GM18870 (cell line): ENCODE data around the gene DACH1.
"Not testable (repeated sequence)": the region's sequence is repeated elsewhere in the genome, so short reads cannot be mapped to it uniquely, and the experiment has no call there.

Experiments used
- ATAC-seq: cut with Tn5 transposase; IDR thresholded peaks from one replicate; pipeline ENCODE4 v1.9.1; 2021; ENCODE audit warnings: moderate library complexity; ENCODE audit not compliant: unreplicated experiment

The DACH1 gene

DNA sequence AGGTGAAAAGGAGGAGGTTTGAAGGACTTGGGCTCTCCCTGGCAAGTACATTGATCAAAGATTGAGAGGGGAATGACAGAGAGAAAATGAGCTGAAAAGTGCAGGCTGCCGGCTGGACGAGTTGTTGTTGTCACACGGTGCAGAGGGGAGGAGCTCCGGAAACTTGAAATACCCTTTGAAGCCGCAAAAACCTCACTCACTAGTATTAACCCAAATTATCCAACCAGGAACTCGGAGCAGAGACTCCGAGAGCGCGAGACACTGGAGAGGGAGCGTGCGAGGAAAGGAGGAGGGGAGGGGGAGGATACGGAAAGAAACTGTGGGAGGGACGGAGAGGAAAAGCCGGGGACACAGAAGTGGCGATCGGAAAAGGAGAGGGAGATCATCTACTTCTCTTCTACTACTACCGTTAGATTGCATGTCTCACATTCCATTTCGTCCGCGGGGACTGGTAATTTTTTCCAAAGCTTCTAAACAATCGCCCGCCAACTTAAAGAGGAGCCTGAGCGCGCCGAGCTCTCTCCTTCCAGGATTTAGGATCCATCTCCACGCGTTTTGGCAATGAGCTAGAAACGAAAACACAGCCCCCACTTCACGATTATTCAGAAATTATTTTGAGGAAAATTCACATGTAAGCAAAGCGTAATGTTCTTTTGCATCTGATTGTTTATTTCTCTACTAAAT lies at the start of gene DACH1:
Gene DACH1, minus strand, starts transcription at position 74 of the 684 bp plus-strand sequence.
- ATAC-seq = peak; percentile 58

DNA sequence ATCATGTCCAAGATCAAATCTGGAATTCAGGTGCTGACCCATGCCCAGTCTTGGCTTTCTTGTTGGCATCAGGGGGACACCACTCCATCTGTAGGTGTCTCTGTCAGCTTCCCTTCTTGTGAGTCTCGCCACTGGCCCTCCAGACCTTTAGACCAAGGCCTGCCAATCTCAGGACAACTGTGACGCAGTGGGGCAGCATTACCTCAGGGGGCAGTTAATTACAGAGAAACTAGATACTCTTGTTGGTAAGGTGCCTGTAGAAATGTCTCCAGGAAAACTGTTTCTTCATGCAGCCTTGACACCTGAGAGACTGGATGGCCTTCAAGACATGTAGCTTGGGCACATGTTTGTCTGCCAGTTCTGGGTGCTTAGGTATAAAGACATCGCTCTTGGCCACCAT lies 46.7 kb upstream of the DACH1 start:
- ATAC-seq = no peak

DNA sequence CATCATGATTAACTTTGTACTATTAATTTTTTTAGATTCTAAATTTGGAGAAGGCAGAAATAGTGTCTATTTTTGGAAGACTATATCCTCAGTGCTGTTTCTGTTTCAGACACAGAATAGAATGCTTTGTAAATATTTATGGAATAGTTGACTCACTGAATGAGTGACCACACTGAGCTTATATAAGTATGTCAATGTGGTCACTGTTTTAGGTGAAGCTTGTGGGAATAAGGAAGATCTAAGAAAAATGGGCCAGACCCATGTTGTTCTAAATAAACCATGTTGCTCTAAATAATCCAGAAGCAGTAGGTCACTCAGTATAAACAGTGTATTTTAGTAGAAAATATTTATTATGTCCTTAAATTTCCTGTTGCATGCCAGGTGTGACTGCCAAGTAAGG lies 45.5 kb upstream of the DACH1 start:
- no peak for ATAC-seq

DNA sequence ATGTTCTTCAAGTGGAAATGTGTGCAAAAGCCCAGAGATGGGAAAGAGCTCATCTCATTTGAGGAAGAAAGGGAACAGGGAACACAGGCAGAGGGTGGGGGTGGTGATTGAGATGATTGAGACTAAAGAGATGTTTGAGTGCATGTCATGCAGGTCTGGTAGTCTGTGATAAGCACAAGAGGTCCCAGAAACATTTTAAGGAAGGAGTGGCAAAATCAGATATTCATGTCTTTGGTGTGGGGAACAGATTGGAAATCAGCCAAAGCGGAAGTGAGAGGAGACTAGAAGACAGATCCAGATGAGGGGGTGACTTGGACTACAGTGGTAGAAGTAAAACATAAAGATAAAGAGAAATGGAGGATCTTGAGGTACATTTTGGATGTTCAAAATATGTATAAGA lies 39.4 kb upstream of the DACH1 start:
- ATAC-seq = no peak

DNA sequence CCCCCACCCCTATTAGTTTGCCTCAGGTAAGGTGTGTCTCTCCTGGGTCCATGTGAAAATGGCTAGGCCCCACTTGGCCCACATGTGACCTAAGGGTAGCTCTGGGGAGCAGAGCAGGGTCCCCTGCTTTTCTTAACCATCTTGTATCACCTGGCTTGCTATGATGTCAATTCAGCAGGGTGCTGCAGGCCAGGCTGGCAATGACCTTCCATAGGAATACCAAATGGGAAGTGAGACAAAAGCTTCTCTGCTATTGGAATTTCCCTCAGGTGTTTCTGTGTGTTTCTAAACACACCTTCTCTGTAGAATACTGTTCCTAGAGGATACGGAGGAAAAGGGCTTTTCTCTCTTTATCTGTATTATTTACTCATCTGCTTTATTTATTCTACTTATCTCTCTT lies 35.7 kb upstream of the DACH1 start:
- ATAC-seq = no peak

DNA sequence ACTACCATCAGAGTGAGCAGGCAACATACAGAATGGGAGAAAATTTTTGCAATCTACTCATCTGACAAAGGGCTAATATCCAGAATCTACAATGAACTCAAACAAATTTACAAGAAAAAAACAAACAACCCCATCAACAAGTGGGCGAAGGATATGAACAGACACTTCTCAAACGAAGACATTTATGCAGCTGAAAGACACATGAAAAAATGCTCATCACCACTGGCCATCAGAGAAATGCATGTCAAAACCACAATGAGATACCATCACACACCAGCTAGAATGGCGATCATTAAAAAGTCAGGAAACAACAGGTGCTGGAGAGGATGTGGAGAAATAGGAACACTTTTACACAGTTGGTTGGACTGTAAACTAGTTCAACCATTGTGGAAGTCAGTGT lies 26.5 kb upstream of the DACH1 start:
- not testable (repeated sequence) for ATAC-seq

DNA sequence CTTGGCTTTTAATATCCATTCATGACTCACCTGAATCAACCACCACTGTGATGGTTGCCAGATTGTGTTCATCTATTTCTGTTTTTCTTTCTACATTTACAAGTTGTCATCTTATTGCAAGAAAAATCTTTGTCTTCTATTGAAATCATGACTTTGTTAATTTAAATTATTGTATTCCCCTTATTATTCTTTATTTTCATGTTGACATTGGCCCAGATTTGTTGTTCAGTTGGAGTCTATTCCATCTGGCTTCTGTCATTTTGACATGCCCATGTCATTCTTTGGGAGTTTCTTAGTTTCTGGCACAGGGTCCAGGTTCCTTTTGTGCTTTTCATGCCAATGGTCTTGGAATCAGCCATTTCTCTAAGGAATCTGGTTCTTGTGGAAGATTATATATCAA lies 19.9 kb upstream of the DACH1 start:
- ATAC-seq = no peak

DNA sequence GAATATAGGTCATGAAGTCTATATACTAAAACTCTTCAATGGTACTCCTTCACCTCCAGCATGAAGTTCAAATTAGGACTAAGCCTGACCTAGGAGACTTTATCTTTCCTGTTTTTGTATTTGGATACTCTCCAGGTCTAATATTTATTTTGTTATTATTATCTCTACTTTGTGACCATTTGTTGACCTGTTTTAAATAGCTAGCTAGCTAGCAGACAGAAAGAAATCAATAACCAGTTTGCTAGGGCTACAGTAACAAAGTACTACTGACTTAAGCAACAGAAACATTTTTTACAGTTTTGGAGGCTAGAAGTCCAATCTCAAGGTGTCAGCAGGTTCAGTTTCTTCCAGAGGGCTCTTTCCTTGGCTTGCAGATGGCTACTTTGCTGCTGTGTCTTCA lies 15.1 kb upstream of the DACH1 start:
- ATAC-seq = no peak

DNA sequence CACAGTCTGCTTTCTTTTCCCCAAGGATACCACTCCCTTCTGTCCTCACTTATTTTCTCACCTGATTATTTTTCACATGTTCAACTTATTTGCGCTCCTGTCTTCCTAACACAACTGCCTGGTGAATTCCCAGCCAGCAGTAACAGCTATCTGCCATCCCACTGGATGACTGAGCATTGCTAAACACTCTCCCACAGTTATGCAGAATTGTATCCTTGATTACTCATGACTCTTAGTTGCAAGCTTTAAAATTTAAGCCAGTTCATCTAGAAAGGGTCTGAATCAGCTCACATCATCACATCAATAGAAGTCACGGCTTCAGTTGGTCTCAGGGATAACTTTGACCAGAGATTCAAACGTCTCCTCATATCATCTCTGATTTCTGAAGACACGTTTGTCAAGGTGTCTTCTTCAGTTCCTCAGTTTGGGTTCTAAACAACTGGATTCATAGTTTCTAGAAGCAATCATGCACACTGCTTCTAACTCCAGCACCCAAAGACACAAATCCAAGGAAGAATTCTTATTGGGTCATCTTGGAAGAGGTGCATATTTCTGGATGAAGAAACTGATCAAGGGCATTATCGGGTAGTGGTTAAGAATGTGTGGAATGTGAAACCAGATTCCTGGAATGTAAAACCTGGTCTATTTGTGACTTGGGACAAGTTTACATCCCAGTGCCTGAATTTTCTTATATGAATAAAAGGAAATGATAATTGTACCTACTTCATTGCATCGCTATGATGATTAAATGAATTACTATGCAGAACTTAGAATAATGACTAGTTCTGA lies 13.9 kb upstream of the DACH1 start:
- ATAC-seq = no peak

DNA sequence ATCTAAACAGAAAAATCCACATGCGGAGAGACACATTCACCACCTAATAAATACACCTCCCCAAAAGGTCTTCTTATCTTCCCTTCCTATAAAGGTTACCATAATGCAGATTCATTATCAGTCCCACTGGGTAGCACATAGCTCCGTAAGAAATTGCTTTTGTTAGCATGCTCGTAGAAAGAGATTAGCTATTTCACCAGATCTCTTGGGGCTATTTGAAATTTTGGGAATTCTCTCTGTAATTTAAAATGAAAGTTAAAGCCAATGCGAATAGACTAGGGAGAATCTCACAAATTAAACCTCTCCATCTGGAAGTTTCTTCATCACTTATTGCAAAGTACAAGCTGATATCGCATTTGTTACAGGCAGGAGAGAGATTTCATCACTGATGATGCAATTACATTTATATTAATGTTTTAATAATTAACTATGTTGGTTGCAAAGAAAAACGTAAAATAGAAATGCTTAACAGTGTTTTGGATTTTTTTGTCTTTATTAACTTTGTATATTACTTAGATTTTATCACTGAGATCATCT lies 12.9 kb upstream of the DACH1 start:
- ATAC-seq = no peak

DNA sequence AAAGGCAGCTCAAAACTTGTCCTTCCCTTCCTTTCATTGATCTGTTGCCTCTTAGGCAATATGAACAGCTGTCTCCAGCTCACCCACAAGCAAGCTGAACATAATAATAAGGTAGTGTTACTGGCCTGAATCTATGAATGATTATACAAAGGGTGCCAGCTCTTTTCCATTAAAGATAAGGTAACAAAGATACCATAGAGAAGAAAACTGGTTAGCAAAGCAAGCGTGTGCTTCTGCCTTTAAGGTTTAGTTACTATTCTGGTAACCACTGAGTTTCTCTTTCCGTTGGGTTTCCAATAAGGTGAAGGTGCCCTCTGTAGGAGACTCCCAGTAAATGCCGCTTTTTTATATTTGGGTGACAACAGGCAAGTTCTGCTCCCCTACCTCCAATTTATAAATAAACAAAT lies 12.1 kb upstream of the DACH1 start:
- ATAC-seq = peak; percentile 95

DNA sequence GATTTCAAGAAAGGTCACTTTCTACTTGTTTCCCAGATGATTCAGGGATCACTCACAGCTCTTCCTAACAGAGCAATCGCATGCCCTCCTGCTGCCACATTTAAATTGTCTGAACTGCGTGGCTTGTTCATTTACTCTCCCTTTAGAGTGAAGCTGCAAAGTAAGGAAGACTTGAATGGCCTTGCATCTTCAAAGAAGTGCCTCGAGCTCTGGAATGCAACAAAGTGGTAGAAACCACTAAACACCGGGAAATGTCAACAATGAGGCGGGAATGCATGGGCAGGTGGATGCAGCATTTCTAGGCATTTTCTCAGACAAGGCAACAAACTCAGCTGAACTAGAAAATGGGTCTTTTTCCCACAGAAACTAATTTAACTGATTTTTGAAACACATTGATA lies 10.3 kb upstream of the DACH1 start:
- no peak for ATAC-seq

DNA sequence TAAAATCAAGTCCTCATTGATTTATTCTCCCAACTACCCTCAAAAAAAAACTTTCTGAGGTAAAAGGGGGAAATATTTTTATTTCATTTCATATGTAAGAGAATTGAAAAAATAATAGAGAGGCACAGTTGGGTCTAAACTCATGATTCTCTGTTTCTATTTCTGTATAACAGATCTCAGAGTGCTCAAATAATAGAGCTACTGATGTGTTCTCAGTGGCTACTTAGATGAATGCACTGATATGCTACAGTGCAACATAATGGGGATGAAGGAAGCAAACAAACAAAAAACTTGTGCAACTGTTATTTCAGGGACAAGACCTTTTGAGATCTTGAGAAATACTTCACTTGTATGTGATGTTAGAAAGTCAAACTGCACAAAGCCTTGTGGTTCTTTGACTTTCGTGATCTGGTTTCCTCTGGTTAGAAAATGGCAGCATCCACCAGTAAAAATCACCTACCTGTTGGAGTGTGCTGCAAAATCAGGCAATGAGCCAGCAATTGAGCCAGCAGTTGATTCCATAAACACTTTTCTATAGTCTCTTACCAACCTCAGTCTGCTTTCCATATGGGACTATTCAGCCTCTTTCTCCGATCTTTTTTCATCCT lies 9.7 kb upstream of the DACH1 start:
- ATAC-seq = no peak

DNA sequence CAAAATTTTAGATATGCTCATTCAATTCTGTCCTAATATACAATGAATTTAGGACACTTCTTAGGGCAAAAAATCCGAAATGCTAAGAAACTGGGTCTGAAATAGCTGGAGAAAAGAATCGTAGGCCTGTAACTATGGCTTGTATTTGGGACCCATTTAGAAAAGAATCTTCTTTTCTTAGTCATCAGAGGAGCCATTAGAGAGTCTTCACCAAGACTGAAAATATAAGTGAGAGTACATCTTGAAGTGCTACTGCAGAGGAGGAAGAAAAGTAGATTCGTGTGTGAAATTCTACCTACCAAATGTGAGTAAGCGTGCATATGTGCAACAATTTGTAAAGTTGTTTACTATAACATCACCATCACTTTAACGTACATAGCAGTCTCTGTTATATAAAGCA lies 8.8 kb upstream of the DACH1 start:
- ATAC-seq = no peak

DNA sequence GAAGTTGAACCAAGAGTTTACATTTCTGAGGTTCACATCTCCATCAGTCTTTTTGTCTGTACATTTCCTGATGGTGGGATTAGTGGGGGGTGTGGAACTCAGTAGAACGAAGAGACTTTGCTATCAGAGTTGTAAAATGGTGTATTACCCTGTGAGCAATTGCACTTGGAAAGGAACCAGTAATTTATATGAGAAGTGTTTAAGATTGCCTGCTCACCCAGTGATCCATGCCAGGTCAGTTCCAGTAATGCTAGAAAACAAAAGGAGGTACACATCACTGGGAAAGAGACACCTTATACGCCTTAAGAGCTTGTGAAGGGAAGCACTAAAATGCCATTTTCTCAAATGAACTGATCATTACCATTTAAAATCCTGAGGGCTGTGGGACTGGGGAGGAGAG lies 7.5 kb upstream of the DACH1 start:
- ATAC-seq = no peak

DNA sequence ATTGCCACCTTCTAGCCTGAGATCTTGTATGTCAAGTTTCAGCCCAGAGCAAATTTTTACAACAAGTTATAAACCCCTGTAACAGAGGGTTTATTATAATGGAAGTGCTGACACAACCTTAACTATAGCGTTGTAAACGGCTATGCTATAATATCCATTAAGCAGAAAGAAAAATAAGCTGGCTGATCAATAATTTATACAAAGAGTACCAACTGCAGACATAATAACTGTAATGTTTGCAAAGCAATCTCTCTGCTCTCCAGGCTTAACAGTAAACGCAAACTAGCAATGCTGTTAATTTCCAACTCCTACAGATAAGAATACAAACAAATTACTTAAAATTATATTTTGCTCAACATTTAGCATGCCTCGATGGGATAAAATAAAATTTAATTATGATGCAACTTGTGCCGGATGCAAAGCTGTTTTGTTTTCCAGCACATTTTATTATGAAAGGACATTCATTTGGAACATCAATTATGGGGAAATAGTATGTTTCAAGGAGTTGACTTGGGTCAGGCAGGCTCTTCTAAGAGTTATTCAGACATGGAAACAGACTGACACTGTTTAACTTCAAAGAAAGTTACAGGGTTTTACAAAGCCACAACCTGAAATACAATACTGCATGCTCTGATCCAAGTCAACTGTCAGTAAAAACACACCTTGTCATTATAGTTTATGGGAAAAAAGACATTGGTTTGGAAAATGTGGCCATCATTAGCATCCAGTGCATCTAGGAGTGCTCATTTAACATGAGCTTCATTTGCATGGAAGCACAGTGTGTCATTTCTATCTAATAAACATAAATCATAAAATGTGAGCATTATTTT lies 6.6 kb upstream of the DACH1 start:
- no peak for ATAC-seq

DNA sequence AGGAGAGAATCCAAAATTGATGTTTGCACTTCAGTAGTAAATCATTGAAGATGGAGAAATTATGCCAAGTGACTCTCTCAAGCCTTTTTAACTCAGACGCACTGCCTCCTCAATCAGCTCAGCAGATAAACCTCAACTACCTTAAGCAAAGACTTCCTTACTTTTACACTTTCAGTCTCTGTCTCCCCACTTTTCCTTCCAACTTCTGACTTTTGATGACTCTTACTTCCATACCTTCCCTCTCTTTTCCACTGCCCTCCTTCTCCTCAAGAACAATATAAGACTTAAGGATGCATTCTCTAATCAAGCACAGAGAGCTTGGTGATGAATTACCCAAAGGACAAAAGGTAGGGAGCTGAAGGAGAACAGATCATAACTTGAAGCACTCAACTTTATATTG lies 4.8 kb upstream of the DACH1 start:
- ATAC-seq = no peak

DNA sequence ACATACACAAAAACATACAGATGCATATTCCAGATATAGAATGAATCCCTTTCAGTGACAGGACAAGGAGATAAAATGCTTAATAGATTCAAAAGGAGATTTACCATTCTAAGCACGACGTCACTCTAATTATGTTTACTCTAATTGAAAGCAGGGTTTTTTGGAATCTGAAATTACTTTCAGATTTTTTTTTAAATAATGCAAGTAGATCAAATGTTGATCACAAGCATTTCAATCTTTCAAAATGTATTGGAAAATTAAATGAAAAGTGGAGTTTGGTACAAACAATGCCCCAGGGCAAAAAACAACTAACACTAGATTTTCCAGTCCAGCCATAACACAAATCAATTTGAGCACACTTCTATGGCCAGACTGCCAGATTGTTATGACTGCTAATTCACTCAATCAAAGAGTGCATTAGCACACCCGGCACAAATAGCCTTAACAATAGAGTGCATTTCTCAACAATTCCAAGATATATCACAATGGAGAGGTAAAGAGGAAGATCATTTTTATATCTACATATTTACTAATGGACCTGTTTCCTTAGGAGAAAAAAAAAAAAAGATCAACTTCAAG lies 4.3 kb upstream of the DACH1 start:
- no peak for ATAC-seq

DNA sequence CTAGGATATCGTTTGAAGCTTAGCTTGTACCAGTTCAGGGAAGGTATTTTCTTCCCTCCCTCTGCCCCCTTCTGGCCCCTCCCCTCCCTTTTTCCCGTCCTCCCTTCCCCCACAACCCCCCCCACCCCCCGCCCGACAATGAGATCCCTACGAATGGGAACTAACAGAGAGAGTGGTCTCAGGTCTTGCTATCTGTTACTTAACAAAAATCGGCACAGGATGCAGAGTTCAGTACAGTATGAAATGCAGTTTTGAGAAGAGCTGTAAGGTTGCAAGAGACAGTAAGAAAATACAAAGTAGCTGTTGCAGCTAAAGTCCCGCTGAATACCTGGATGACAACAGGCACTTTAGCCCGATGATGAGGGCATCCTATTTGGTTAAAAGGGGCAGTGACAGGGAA lies 3.1 kb upstream of the DACH1 start:
- ATAC-seq = no peak

DNA sequence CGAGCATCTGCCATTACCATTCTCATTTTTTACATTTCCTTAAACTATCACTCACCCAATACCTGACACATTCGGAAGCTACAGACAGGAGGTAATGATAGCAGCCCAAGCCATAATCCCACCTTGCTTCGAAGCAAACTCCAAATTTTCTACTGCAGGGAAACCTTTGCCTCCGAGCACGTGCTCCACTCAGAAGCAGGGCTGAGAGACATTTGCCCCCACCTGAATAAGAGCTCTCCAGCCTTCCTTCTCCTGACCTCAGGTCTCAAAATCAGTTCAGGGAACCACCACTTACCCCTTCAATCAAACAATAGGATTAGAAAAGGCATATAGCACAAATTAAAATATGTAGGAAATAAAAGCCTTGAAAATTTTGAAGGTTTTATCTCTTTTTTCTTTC lies 2.3 kb upstream of the DACH1 start:
- no peak for ATAC-seq
